IMR-90 (cell line): ENCODE measurements around the gene ZACN. TPM values are rescaled to one million over a fixed set of nuclear protein-coding genes. Genes with fewer than 3 reads are reported as not detected.

Source experiments
- ATAC-seq: fragments of 200-7000 bp; cut with Tn5 transposase; 2 replicates; pipeline ENCODE4 v1.9.1; 2020; ENCODE audit warnings: low read depth, mild to moderate bottlenecking, moderate library complexity
- BruUV-seq: library from RNA; stranded (reverse); fragments of 400-500 nt; replicated peaks from 2 replicates; lab custom pipeline; 2021; lab: Mats Ljungman, UMichigan
- CTCF ChIA-PET: fragments of 300-600 bp; formaldehyde crosslinking; extraction: SDS; loops from one replicate; lab custom pipeline; 2021; ENCODE audit warnings: antibody characterized with exemption; lab: Yijun Ruan, JAX
- POLR2A ChIA-PET: fragments of 300-600 bp; sonication (Branson Sonifier 250); formaldehyde crosslinking; loops from one replicate; lab custom pipeline; 2022; ENCODE audit warnings: antibody characterized with exemption; ENCODE audit not compliant: unreplicated experiment; lab: Charles Lee
- DNase-seq: peaks from one replicate; pipeline ENCODE4 v3.0.0; 2013
- H2AFZ ChIP-seq: replicated peaks from 2 replicates; pipeline ENCODE3; 2013; ENCODE audit warnings: low read length, mild to moderate bottlenecking; ENCODE audit not compliant: poor library complexity
- H2AK5ac ChIP-seq: 2 replicates; pipeline ENCODE4 v1.6.1; 2013; ENCODE audit warnings: low read depth, low read length, inconsistent platforms
- H2AK9ac ChIP-seq: replicated peaks from 2 replicates; pipeline ENCODE3; 2013; ENCODE audit warnings: mild to moderate bottlenecking, low read depth, low read length, moderate library complexity; ENCODE audit not compliant: poor library complexity
- H2BK120ac ChIP-seq: 2 replicates; pipeline ENCODE4 v1.6.1; 2013; ENCODE audit warnings: low read depth, low read length, inconsistent platforms
- H2BK15ac ChIP-seq: 3 replicates; pipeline ENCODE4 v1.6.1; 2013; ENCODE audit warnings: low read depth, low read length, inconsistent platforms
- H2BK20ac ChIP-seq: 2 replicates; pipeline ENCODE4 v1.6.1; 2013; ENCODE audit warnings: low read depth, mild to moderate bottlenecking, inconsistent platforms, low read length, moderate library complexity
- H2BK5ac ChIP-seq: 2 replicates; pipeline ENCODE4 v1.6.1; 2013; ENCODE audit warnings: mild to moderate bottlenecking, low read depth, low read length, inconsistent platforms; ENCODE audit not compliant: poor library complexity, severe bottlenecking
- H3K14ac ChIP-seq: replicated peaks from 2 replicates; pipeline ENCODE4 v1.6.1; 2013; ENCODE audit warnings: low read depth, low read length, inconsistent platforms
- H3K18ac ChIP-seq: 2 replicates; pipeline ENCODE4 v1.6.1; 2013; ENCODE audit warnings: low read depth, low read length, control low read depth
- H3K23ac ChIP-seq: 2 replicates; pipeline ENCODE4 v1.6.1; 2013; ENCODE audit warnings: low read depth, low read length, inconsistent platforms
- H3K27ac ChIP-seq: 2 replicates; pipeline ENCODE4 v1.5.1; 2013; ENCODE audit warnings: mild to moderate bottlenecking, control low read depth, low read length; ENCODE audit not compliant: insufficient read depth
- H3K27me3 ChIP-seq: 2 replicates; pipeline ENCODE4 v1.6.1; 2013; ENCODE audit warnings: low read length; ENCODE audit not compliant: control insufficient read depth, insufficient read depth
- H3K36me3 ChIP-seq: 2 replicates; pipeline ENCODE4 v1.6.1; 2013; ENCODE audit warnings: low read length, mixed read lengths; ENCODE audit not compliant: control insufficient read depth, insufficient read depth
- H3K4ac ChIP-seq: 2 replicates; pipeline ENCODE4 v1.6.1; 2013; ENCODE audit warnings: low read depth, low read length, inconsistent platforms
- H3K4me1 ChIP-seq: 2 replicates; pipeline ENCODE4 v1.6.1; 2013; ENCODE audit warnings: low read length, mixed read lengths; ENCODE audit not compliant: control insufficient read depth, insufficient read depth
- H3K4me2 ChIP-seq: 2 replicates; pipeline ENCODE4 v1.6.1; 2013; ENCODE audit warnings: low read depth, mild to moderate bottlenecking, control low read depth, low read length, moderate library complexity
- H3K4me3 ChIP-seq: 2 replicates; pipeline ENCODE4 v1.5.1; 2013; ENCODE audit warnings: low read depth, mild to moderate bottlenecking, control low read depth, low read length, moderate library complexity; ENCODE audit not compliant: insufficient read depth
- H3K56ac ChIP-seq: 2 replicates; pipeline ENCODE4 v1.6.1; 2013; ENCODE audit warnings: low read length, inconsistent platforms; ENCODE audit not compliant: insufficient read depth; ENCODE audit errors: extremely low read depth
- H3K79me1 ChIP-seq, 2 experiments: 2 replicates each; pipeline ENCODE4 v1.6.1; 2013; ENCODE audit warnings: low read length in 2 of 2, inconsistent platforms in 1 of 2, low read depth in 1 of 2
- H3K9ac ChIP-seq: 2 replicates; pipeline ENCODE4 v1.6.1; 2013; ENCODE audit warnings: low read depth, low read length, control low read depth
- H3K9me1 ChIP-seq: 2 replicates; pipeline ENCODE4 v1.6.1; 2013; ENCODE audit warnings: low read length, inconsistent platforms; ENCODE audit not compliant: insufficient read depth
- H3K9me3 ChIP-seq: 2 replicates; pipeline ENCODE4 v1.6.1; 2013; ENCODE audit warnings: low read length; ENCODE audit not compliant: control insufficient read depth, insufficient read depth
- H4K20me1 ChIP-seq: 2 replicates; pipeline ENCODE4 v1.6.1; 2013; ENCODE audit warnings: low read length, inconsistent platforms; ENCODE audit not compliant: insufficient read depth
- H4K5ac ChIP-seq: 2 replicates; pipeline ENCODE4 v1.6.1; 2013; ENCODE audit warnings: mild to moderate bottlenecking, low read depth, low read length, control low read depth
- H4K8ac ChIP-seq, 2 experiments: 2 replicates each; pipeline ENCODE4 v1.6.1; 2013; ENCODE audit warnings: low read depth in 2 of 2, low read length in 2 of 2, control low read depth in 1 of 2, inconsistent platforms in 1 of 2
- H4K91ac ChIP-seq: 2 replicates; pipeline ENCODE4 v1.6.1; 2013; ENCODE audit warnings: low read depth, low read length, inconsistent platforms; ENCODE audit not compliant: insufficient read depth
- FOS ChIP-seq: fragments of 150-350 bp; IDR thresholded peaks from 2 replicates; pipeline ENCODE4 v1.6.1; 2016; ENCODE audit warnings: low read depth, low read length
- RAD21 ChIP-seq: IDR thresholded peaks from 2 replicates; pipeline ENCODE4 v1.6.1; 2012; ENCODE audit warnings: low read length, improper control_type of control experiment
- WGBS, 2 experiments: methylation state at CpG; one replicate each; pipeline versions ENCODE4 v1.1.5 to v1.1.7; 2013; ENCODE audit warnings: missing lambda C conversion rate in 2 of 2; ENCODE audit not compliant: insufficient read length in 1 of 2; ENCODE audit errors: extremely low coverage in 2 of 2; 5-methylcytosine and 5-hydroxymethylcytosine counted together
- dilution Hi-C: fragments of 300-500 bp; cut with HindIII; formaldehyde crosslinking; loops from one replicate; pipeline ENCODE4 v1.14.3; 2018; ENCODE audit warnings: low sequenced_read_pairs; ENCODE audit not compliant: unreplicated experiment
- in situ Hi-C: fragments of 300-500 bp; cut with MboI; formaldehyde crosslinking; loops from 3 replicates; pipeline ENCODE4 v1.14.3; 2019; ENCODE audit warnings: low sequenced_read_pairs, inconsistent platforms, mixed read lengths
- intact Hi-C: fragments of 100-400 bp; cut with micrococcal nuclease; formaldehyde crosslinking; loops from 2 replicates; pipeline ENCODE4 v1.10.0; 2022
- polyA plus RNA-seq, 3 experiments: library from polyadenylated mRNA; depleted of rRNA; stranded (reverse); fragments of >200 nt; gene quantifications; 2 replicates each; pipeline ENCODE4 v1.2.3, GENCODE V29; 2012; ENCODE audit warnings: low replicate concordance in 1 of 3
- total RNA-seq: library from RNA; depleted of rRNA; stranded (reverse); fragments of >200 nt; gene quantifications from 2 replicates; pipeline ENCODE4 v1.2.3, GENCODE V29; 2012

ZACN gene
- total and polyA plus RNA-seq, 2 of the 4 experiments (the other 2 are of a cell fraction) = not detected

- Histone ChIP-seq H2BK120ac (no peak overlapping the region), H2BK15ac (no peak overlapping the region), H4K20me1 (peaks cover 36% of the 10 kb centered on the region), H4K5ac (no peak overlapping the region), H4K91ac (no peak overlapping the region), H4K8ac (no peak overlapping the region), H3K14ac (peak overlapping the region; percentile 29; the same call in 1 of the 2 replicates), H3K79me1 (peaks cover 3 to 62% of the 10 kb centered on the region in 2 experiments), H2AK5ac (no peak overlapping the region), H3K56ac (no peak overlapping the region), H3K27me3 (no peaks in the 10 kb centered on the region), H2BK20ac (no peak overlapping the region), H3K4me3 (no peak overlapping the region), H3K9me1 (peaks cover 16% of the 10 kb centered on the region), H3K4ac (peak overlapping the region; percentile 35; the same call in 1 of the 2 replicates), H2BK5ac (no peak overlapping the region), H2AK9ac (no peak overlapping the region), H3K36me3 (peaks cover 66% of the 10 kb centered on the region), H3K27ac (no peak overlapping the region), H3K23ac (no peak overlapping the region), H3K4me2 (no peak overlapping the region), H2AFZ (no peak overlapping the region), H3K18ac (no peak overlapping the region), H3K9me3 (no peaks in the 10 kb centered on the region), H3K4me1 (no peaks in the 10 kb centered on the region; the same call in 1 of the 2 replicates), H3K9ac (no peak overlapping the region)
- intact Hi-C loops (no loop called here), dilution Hi-C loops (no loop called here), in situ Hi-C loops (no loop called here)
- ChIA-PET CTCF (interaction anchor here (0.6 to 0.9 kb wide), 2 partner anchors 12 to 39 kb away, joined by 3 read pairs; no protein-coding TSS in a partner anchor), POLR2A (no interaction called here)
- no CpG with 5 or more reads among the region's 17 CpGs for WGBS, 2 experiments
- TF ChIP-seq FOS (peak; percentile 36; the same call in 1 of the 2 replicates), RAD21 (no peak)
- no TSS peak for BruUV-seq
- ATAC-seq = peak; percentile 79
- peak; percentile 86 for DNase-seq
Observed at GRCh38 chr17:76053246-76054111, 25.5 kb upstream of the ZACN start.
